Endothelial cell of umbilical vein (primary cell): Measurements from ENCODE around the gene OR13J1.

Experiments
- CTCF ChIP-seq, 2 donors: IDR thresholded peaks; 1 replicate in 1 of 2; 2 replicates in 1 of 2; pipeline ENCODE4 v1.5.1; 2011; ENCODE audit warnings: low read length in 2 of 2, mild to moderate bottlenecking in 2 of 2, moderate library complexity in 2 of 2, control low read depth in 1 of 2, inconsistent platforms in 1 of 2, low read depth in 1 of 2; ENCODE audit not compliant: insufficient read depth in 1 of 2; ENCODE audit errors: extremely low read depth in 1 of 2
- EZH2 ChIP-seq: IDR thresholded peaks from 2 replicates; pipeline ENCODE4 v1.6.1; 2012; ENCODE audit warnings: borderline replicate concordance, low read depth, mild to moderate bottlenecking, moderate library complexity, low read length, inconsistent platforms; ENCODE audit not compliant: severe bottlenecking
- FOS ChIP-seq: IDR thresholded peaks from 2 replicates; pipeline ENCODE4 v1.6.1; 2011; ENCODE audit warnings: mild to moderate bottlenecking, low read length, moderate library complexity, borderline replicate concordance; ENCODE audit not compliant: insufficient read depth
- GATA2 ChIP-seq: IDR thresholded peaks from 2 replicates; pipeline ENCODE4 v1.7.0; 2011; ENCODE audit warnings: low read depth, mild to moderate bottlenecking, moderate library complexity, mixed read lengths, low read length; ENCODE audit not compliant: insufficient read length, insufficient read depth
- MYC ChIP-seq: IDR thresholded peaks from one replicate; pipeline ENCODE4 v1.6.1; 2011; ENCODE audit warnings: mild to moderate bottlenecking, low read depth, low read length
- POLR2A ChIP-seq: IDR thresholded peaks from 2 replicates; pipeline ENCODE4 v1.6.1; 2012; ENCODE audit warnings: low read depth, mild to moderate bottlenecking, control low read depth, low read length
- POLR2AphosphoS5 ChIP-seq: IDR thresholded peaks from 2 replicates; pipeline ENCODE4 v1.6.1; 2012; ENCODE audit warnings: low read depth, mild to moderate bottlenecking, control low read depth, low read length, moderate library complexity; ENCODE audit not compliant: insufficient read depth
- TF ChIP-seq, protein P1 (sequence below): IDR thresholded peaks from 2 replicates; pipeline ENCODE4 v1.6.1; 2011; ENCODE audit not compliant: insufficient read depth, insufficient read length

- TF ChIP-seq CTCF (IDR thresholded peaks at IDR 0.05; ENCODE audit: extremely low read depth in 1 of 2, insufficient read depth in 1 of 2, low read depth in 1 of 2, low read length in 2 of 2) (no peak), EZH2 (no peak), POLR2A (no peak), FOS (no peak), MYC (no peak), POLR2AphosphoS5 (no peak), GATA2 (no peak)
- TF ChIP-seq, protein P1, sequence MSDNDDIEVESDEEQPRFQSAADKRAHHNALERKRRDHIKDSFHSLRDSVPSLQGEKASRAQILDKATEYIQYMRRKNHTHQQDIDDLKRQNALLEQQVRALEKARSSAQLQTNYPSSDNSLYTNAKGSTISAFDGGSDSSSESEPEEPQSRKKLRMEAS: no peak
Observed at GRCh38 chr9:35872505-35872904, 2.3 kb upstream of the OR13J1 start.
